Activated gamma-delta T cell treated with Interleukin-2 at 50 U/mL for 16 hours (primary cell): ENCODE measurements around the gene DAZL.
A peak's percentile ranks its signal among the peaks of the same experiment; 100 is the strongest.
"Not testable (repeated sequence)": the region's sequence is repeated elsewhere in the genome, so short reads cannot be mapped to it uniquely, and the experiment has no call there.

ENCODE experiments used
- DNase-seq: peaks from one replicate; pipeline ENCODE4 v3.0.0-alpha.2; 2020

The DAZL gene, protein sequence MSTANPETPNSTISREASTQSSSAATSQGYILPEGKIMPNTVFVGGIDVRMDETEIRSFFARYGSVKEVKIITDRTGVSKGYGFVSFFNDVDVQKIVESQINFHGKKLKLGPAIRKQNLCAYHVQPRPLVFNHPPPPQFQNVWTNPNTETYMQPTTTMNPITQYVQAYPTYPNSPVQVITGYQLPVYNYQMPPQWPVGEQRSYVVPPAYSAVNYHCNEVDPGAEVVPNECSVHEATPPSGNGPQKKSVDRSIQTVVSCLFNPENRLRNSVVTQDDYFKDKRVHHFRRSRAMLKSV

GRCh38 chr3:16604887-16605602 is at the start of gene DAZL:
Gene DAZL, minus strand, starts transcription at chr3:16605423. Its CDS starts 218 bp downstream, at chr3:16605205.
- DNase-seq = no peak

- DNase-seq = no peak
These were observed 49.8 kb upstream of the DAZL start for GRCh38 chr3:16654976-16655375.

DNA sequence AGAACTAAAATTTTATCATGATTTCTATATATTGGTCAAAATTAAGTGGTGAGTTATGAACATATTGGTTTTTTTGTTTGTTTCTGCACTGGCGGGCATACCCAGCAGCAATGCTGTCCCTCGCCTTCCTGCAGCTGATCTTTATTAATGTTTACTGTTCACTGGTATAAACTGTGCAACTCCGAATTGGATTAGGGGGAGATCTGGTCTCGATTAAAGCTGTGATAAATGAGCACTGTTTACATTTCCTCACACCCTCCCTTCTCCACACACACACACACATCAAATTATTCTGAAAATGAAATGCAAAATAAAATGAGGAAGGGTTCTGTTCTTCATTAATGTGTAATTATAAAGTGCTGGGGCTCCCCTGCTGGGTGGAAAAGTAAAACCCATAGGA is 48.5 kb upstream of the DAZL start:
- no peak for DNase-seq

DNA sequence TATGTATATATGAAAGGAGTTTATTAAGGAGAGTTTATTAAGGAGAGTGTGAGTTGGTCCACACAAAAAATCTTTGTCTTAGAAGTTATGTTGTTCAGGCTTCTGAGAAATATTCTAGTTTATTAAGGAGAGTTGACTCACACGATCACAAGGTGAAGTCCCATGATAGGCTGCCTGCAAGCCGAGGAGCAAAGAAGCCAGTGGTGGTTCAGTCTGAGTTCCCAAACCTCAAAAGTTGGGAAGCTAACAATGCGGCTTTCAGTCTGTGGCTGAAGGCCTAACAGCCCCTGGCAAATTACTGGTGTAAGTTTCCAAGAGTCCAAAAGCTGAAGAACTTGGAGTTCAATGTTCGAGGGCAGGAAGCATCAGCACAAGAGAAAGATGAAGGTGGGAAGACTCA is 42.4 kb upstream of the DAZL start:
- no peak for DNase-seq

GRCh38 chr3:16639806-16640205 is 34.6 kb upstream of the DAZL start:
- DNase-seq = no peak

DNA sequence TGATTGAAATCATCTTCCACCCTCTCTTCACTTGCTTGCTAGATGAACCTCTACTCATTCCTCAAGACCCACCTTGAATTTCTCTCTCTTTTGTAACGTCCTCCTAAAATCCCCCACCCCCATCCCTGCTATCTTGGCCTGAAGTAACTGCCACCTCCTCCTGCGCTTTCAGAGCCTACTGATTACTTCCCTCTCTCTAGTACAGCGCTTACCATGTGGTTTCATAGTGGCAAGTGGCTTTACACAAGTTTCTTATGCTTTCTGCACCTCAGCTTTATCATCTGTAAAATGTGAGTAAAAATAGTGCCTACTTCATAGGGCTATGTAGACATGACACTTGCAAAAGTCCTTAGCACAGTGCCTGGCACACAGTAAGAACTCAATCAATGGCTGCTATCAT is 28.7 kb upstream of the DAZL start:
- no peak for DNase-seq

- DNase-seq = no peak
These were observed 27.2 kb upstream of the DAZL start for GRCh38 chr3:16632395-16632794.

GRCh38 chr3:16618721-16619120 is 13.5 kb upstream of the DAZL start:
- no peak for DNase-seq

DNA sequence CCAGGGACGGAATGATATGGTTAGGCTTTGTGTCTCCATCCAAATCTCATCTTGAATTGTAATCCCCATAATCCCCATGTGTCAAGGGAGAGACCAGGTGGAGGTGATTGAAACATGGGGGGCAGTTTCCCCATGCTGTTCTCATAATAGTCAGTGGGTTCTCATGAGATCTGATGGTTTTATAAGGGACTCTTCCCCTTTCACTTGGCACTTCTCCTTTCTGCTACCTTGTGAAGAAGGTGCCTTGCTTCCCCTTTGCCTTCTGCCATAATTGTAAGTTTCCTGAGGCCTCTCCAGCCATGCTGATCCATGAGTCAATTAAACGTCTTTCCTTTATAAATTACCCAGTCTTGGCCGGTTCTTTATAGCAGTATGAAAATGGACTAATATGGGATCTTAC is 11.9 kb upstream of the DAZL start:
- DNase-seq = not testable (repeated sequence)

- no peak for DNase-seq
These were observed 10.9 kb upstream of the DAZL start for GRCh38 chr3:16616083-16616482.

- no peak for DNase-seq
These were observed 9.1 kb upstream of the DAZL start for GRCh38 chr3:16614033-16615031.

GRCh38 chr3:16609927-16610580 is 4.8 kb upstream of the DAZL start:
- DNase-seq = no peak

DNA sequence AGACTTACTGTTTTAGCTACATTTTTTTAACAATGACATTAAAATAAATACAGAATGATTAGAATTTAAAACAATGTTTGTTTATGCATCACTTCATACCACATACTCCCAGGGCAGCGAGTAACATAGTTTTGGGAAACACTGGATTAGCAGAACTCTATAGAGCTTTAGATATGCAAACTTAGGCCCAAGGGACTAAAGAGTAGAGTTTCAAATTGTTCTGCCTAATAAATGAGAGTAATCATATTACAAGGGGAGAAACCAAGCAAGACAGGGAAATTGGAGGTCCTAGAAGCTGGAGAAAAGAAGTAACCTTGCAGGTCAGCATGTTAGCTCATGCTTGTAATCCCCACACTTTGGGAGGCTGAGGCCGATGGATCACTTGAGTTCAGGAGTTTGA is 3.6 kb upstream of the DAZL start:
- no peak for DNase-seq

DNA sequence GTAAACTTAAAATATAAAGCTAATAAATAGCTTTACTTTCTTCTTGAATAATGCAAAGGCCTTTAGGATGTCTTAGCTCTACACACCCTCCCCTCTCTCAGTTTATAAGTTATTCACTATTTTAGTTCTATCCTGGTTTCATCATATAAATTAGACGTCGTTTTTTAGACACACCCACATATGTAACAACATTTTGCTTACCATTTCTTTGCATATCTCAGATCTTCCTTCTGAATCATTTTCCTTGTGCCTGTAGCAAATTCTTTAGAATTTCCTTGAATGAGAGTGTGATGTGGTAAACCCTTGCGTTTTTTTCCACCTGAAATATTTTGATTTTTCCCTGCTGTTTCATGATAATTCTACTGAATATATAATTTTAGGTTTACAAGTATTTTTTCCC is 2.5 kb upstream of the DAZL start:
- DNase-seq = no peak

DNA sequence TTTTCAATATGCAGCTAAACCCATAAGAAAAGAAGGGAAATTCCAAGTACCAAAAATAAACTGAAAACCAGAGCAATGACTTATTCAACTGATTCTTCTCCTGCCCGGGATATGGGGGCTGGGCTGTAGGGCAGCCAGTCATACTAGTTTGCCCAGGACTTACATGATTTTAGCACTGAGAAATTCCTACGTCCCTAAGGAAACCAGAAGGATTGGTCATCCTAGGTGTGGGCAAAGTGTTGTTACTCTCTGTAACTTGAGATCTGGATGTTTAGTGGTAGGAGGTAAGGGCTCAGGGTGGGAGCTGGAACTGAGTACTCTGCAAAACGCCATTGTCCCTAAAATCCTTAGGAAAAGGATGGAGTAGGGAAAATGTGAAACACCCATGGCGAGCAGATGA is 1.2 kb upstream of the DAZL start:
- DNase-seq = no peak

DNA sequence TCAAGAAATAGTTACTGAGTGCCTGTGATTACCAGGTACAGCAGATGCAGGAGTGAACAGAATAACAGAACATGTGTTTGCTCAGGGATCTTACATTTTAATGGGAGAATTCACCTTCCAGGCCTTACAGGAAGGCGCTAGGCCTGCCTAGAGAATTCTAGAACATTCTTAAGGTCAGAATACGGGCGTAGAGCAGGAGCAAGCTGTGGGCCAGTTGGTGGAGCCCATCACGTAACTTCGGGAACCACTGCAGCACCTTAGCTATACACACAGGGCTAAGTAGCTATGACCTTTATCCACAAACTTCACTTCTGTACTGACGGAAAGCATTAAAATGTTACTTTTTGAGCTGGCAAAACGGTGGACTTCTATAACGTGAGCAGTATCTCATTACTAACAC is 743 bp upstream of the DAZL start:
- no peak for DNase-seq

DNA sequence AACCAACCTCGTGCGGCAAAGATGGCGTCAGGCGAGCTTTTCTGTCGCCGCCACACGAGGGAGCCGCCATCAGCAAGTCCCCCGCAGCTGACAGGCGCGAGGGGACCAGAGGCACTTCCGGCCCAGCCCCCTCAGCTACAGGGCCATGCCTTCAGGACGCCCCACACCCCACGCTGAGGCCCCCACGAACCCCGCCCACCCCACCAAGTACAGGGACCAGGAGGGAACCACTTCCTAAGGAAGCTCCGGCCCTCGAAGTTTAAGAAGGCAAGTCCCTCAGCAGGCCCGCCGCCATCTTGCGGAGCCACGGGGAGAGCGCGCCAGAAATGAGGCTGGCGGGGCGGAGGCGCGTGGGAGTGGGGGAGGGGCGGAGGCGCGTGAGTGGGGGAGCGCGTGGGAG is 790 bp downstream of the DAZL start:
- DNase-seq = no peak

DNA sequence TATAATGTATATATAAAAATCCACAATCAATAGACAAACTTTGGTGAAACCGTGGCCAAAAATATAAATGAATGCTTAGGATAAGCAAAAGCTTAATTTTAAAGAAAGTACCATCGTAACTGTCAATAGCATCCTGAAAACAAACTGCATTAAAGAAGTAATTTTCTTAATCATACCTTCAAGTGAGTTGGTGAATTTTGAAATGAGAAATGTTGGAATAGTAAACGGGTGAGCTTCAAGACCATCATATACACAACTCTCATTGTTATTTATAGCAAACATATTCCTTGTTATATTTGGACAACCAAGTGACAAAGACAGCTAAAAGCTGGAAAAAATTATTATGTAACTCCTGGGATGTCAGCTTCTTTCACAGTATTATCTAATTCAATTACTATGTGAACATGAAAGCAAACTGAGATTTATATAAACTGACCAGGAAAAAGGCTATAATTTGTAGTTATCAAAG is 3.7 kb downstream of the DAZL start:
- DNase-seq = no peak

- DNase-seq = peak; percentile 81
These were observed 4.3 kb downstream of the DAZL start for GRCh38 chr3:16600780-16601536.

GRCh38 chr3:16599694-16600093 is 5.5 kb downstream of the DAZL start:
- DNase-seq = no peak

GRCh38 chr3:16596352-16597032 is 8.7 kb downstream of the DAZL start:
- no peak for DNase-seq
